Immature natural killer cell (primary cell): ENCODE measurements around the gene TP53TG5. TPM values are rescaled to one million over a fixed set of nuclear protein-coding genes. Genes with fewer than 3 reads are reported as not detected.
"Not testable (repeated sequence)": the region's sequence is repeated elsewhere in the genome, so short reads cannot be mapped to it uniquely, and the experiment has no call there.

ENCODE experiments used
- DNase-seq, 3 donors: peaks; one replicate each; pipeline ENCODE4 v3.0.0; 2022; ENCODE audit warnings: mixed read lengths in 1 of 3
- H3K27ac Mint-ChIP-seq, 6 donors: one replicate each; pipeline ENCODE4 v1.8.0; 2020; ENCODE audit warnings: mixed read lengths in 6 of 6, mild to moderate bottlenecking in 5 of 6, inconsistent platforms in 4 of 6, moderate library complexity in 3 of 6
- H3K27me3 Mint-ChIP-seq, 3 donors: one replicate each; pipeline ENCODE4 v1.8.0; 2020 to 2021; ENCODE audit warnings: low read depth in 3 of 3, mild to moderate bottlenecking in 3 of 3, mixed read lengths in 3 of 3, moderate library complexity in 3 of 3, inconsistent platforms in 1 of 3
- H3K36me3 Mint-ChIP-seq, 3 donors: one replicate each; pipeline ENCODE4 v1.8.0; 2020; ENCODE audit warnings: mixed read lengths in 3 of 3, inconsistent platforms in 2 of 3, mild to moderate bottlenecking in 2 of 3
- H3K4me1 Mint-ChIP-seq, 2 donors: one replicate each; pipeline ENCODE4 v1.8.0; 2020; ENCODE audit warnings: inconsistent platforms in 2 of 2, mild to moderate bottlenecking in 2 of 2, mixed read lengths in 2 of 2, moderate library complexity in 1 of 2
- H3K4me3 Mint-ChIP-seq, 5 donors: one replicate each; pipeline ENCODE4 v1.8.0; 2020; ENCODE audit warnings: mild to moderate bottlenecking in 5 of 5, mixed read lengths in 5 of 5, inconsistent platforms in 3 of 5, moderate library complexity in 3 of 5
- H3K9me3 Mint-ChIP-seq, 6 donors: one replicate each; pipeline ENCODE4 v1.8.0; 2020; ENCODE audit warnings: mild to moderate bottlenecking in 6 of 6, mixed read lengths in 6 of 6, inconsistent platforms in 4 of 6, moderate library complexity in 3 of 6
- polyA plus RNA-seq, 3 donors: library from polyadenylated mRNA; unstranded; fragments of 300-500 nt; fragmentation: Illumina TruSeq; gene quantifications; one replicate each; pipeline ENCODE4 v1.2.3, GENCODE V29; 2021

TP53TG5 gene
- polyA plus RNA-seq, 3 donors from 2014 or later: 0.09 to 0.22 TPM; not detected in 1

GRCh38 chr20:45355209-45356084 is 22.7 kb downstream of the TP53TG5 start:
- no peaks in the 10 kb centered on the region for H3K4me1 Mint-ChIP-seq
- H3K9me3 Mint-ChIP-seq: no peaks in the 10 kb centered on the region

DNA sequence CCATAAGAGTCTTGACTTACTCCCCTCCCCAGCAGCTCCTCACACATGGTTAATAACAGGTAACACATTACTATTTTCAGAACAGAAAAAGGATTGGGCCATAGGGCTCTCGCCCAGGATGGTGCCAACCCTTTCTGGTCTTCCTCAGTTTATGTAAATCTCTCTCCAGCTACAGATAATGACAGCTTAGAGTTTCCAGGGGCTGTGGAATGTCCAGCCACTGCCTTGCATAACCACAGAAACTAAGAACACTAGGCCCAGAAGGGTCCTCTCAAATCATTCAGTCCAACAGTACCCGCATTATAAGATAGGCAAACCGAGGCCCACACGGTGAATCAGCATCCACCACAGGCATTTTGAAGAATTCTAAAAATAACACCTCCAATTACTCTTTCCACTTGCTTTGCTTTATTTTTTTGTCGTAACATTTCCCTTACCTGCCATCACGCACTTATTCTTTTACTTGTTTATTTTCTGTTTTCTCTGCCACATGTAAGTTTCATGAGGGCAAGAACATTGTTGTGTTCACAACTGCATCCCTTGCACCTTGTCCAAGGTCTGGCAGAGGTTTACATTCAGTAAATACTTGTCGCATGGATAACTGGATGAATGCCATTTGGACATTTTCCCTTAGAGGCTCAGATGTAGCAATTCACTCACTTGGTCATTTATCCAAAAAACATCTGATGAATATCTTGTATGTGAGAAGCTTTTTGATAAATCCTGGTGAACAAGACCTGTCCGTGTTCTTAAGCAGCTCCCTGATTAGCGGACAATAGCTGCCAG is 23.5 kb downstream of the TP53TG5 start:
- Mint-ChIP-seq H3K4me1 (no peaks in the 10 kb centered on the region), H3K9me3 (no peaks in the 10 kb centered on the region), H3K36me3 (no peaks in the 10 kb centered on the region), H3K4me3 (no peak overlapping the region), H3K27ac (no peak overlapping the region), H3K27me3 (peaks cover 0 to 3% (median 0%) of the 10 kb centered on the region in 3 donors)
- no peak for DNase-seq

More at GRCh38 chr20:45355209-45356084, 22.7 kb downstream of the TP53TG5 start:
- H3K27me3 Mint-ChIP-seq: peaks cover 0 to 3% (median 0%) of the 10 kb centered on the region in 3 donors
- no peaks in the 10 kb centered on the region for H3K36me3 Mint-ChIP-seq
- no peak overlapping the region for H3K4me3 Mint-ChIP-seq
- DNase-seq: no peak
- no peak overlapping the region for H3K27ac Mint-ChIP-seq

DNA sequence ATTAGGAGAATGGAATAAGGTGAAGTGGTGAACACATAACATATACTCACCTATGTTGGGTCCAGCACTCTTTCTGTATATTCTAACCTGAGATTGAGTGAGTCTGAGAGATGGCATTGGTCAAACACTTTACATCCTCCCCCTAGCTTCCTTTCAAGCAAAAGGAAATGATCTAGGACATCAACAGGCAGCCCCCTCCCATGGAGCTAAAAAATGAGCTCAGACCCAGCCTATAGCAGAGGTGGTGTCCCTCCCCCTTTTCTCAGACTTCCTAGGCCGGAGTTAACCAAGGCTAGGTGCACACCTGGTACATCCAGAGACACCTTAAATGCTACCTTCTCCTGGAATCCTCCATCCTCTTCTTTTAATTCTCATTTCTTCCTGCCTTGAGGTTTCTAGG is 24.4 kb downstream of the TP53TG5 start:
- Mint-ChIP-seq H3K4me3 (no peak overlapping the region), H3K9me3 (no peaks in the 10 kb centered on the region), H3K4me1 (no peaks in the 10 kb centered on the region), H3K27ac (no peak overlapping the region), H3K27me3 (peaks cover 0 to 3% (median 0%) of the 10 kb centered on the region in 3 donors), H3K36me3 (no peaks in the 10 kb centered on the region)
- no peak for DNase-seq

- peaks cover 0 to 1% (median 0%) of the 10 kb centered on the region in 3 donors for H3K27me3 Mint-ChIP-seq
Measured at GRCh38 chr20:45352729-45353128, 25.4 kb downstream of the TP53TG5 start.

GRCh38 chr20:45350795-45351194 is 27.3 kb downstream of the TP53TG5 start:
- DNase-seq, H3K27me3 Mint-ChIP-seq, H3K36me3 Mint-ChIP-seq, H3K4me3 Mint-ChIP-seq, H3K27ac Mint-ChIP-seq, H3K9me3 Mint-ChIP-seq: not testable (repeated sequence)
- H3K4me1 Mint-ChIP-seq: peaks cover 8 to 14% of the 10 kb centered on the region in 2 donors

More at GRCh38 chr20:45352729-45353128, 25.4 kb downstream of the TP53TG5 start:
- peaks cover 1 to 2% of the 10 kb centered on the region in 2 donors for H3K4me1 Mint-ChIP-seq
- no peaks in the 10 kb centered on the region for H3K36me3 Mint-ChIP-seq
- no peak overlapping the region for H3K27ac Mint-ChIP-seq
- H3K4me3 Mint-ChIP-seq: no peak overlapping the region
- H3K9me3 Mint-ChIP-seq: no peaks in the 10 kb centered on the region
- DNase-seq: no peak

- H3K4me1 Mint-ChIP-seq: peaks cover 8 to 14% of the 10 kb centered on the region in 2 donors
- H3K4me3 Mint-ChIP-seq: no peak overlapping the region
- no peaks in the 10 kb centered on the region for H3K9me3 Mint-ChIP-seq
- H3K27ac Mint-ChIP-seq: no peak overlapping the region
- DNase-seq: no peak
- H3K36me3 Mint-ChIP-seq: no peaks in the 10 kb centered on the region
- H3K27me3 Mint-ChIP-seq: peaks cover 3 to 4% (median 3%) of the 10 kb centered on the region in 3 donors
Measured at GRCh38 chr20:45350217-45350616, 27.9 kb downstream of the TP53TG5 start.

- DNase-seq: peak; percentile 19 to 33 (median 26)
- no peaks in the 10 kb centered on the region for H3K9me3 Mint-ChIP-seq
- no peak within 1 kb of the TSS for H3K27ac Mint-ChIP-seq
- H3K4me3 Mint-ChIP-seq: peak within 1 kb of the TSS; percentile 53 to 73 (median 68)
- H3K27me3 Mint-ChIP-seq: peaks cover 3 to 5% (median 4%) of the 10 kb centered on the region in 3 donors
- peaks cover 8 to 14% of the 10 kb centered on the region in 2 donors for H3K4me1 Mint-ChIP-seq
- no peaks in the 10 kb centered on the region for H3K36me3 Mint-ChIP-seq
Measured at GRCh38 chr20:45347936-45348778, 30.0 kb downstream of the TP53TG5 start, which contains the start of gene SDC4. SDC4 (minus strand) TSS chr20:45348424; CDS start chr20:45348384, 40 bp downstream.

GRCh38 chr20:45347297-45347935 is 30.7 kb downstream of the TP53TG5 start:
- Mint-ChIP-seq H3K9me3 (no peaks in the 10 kb centered on the region), H3K27ac (no peak overlapping the region), H3K4me3 (peak overlapping the region; percentile 50 to 73 (median 68)), H3K36me3 (no peaks in the 10 kb centered on the region), H3K4me1 (peaks cover 8 to 14% of the 10 kb centered on the region in 2 donors), H3K27me3 (peaks cover 3 to 5% (median 4%) of the 10 kb centered on the region in 3 donors)
- DNase-seq: no peak

DNA sequence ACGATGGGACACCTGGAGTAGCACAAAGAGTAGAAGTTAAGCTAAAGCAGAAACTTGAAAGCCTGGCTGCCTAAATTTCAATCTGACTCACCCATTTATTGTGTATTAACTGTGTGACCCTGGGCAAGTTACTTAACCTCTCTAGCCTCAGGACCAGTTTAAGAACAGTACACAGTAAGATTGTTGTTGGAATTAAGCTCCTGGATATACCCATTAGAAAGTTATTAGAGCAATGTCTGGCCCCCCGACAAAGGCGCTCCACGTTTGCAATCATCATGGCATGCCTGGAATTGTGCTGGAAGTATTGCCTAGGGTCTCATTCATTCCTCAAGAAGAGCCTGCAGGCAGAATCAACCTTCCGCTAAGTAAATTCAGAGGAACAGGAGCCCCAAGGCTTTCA is 31.3 kb downstream of the TP53TG5 start:
- Mint-ChIP-seq H3K27ac (no peak overlapping the region), H3K36me3 (no peaks in the 10 kb centered on the region)

DNA sequence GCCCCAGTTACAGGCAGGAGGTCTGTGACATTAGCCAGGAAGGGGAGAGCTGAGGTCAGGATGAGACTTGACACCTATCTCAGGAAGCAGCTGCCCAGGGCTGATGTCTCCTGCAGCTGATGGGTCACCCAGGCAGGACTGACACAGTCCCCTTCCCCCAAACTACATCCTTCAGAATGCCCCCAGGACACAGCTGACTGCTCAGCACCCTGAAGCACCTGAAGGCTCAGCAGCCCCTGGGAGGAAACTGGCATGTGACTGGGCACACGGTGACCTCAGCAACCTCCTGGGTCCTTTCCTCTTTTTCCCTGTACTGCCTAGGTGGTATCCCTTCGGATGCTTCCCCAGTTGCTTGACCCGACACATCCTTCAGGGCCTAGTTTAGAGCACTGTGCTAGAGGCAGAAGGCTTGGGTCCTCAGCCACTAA is 31.8 kb downstream of the TP53TG5 start:
- Mint-ChIP-seq H3K36me3 (no peaks in the 10 kb centered on the region), H3K4me3 (peak overlapping the region in 1 of 5 donors; percentile 50), H3K9me3 (no peaks in the 10 kb centered on the region), H3K27ac (no peak overlapping the region), H3K4me1 (peaks cover 8 to 14% of the 10 kb centered on the region in 2 donors), H3K27me3 (peaks cover 3 to 5% (median 4%) of the 10 kb centered on the region in 3 donors)
- DNase-seq: no peak

More for the DNA sequence above, 31.3 kb downstream of the TP53TG5 start:
- H3K4me3 Mint-ChIP-seq: peak overlapping the region in 3 of 5 donors; percentile 5 to 73 (median 50)
- H3K9me3 Mint-ChIP-seq: no peaks in the 10 kb centered on the region
- H3K27me3 Mint-ChIP-seq: peaks cover 3 to 5% (median 4%) of the 10 kb centered on the region in 3 donors
- H3K4me1 Mint-ChIP-seq: peaks cover 8 to 14% of the 10 kb centered on the region in 2 donors
- DNase-seq: no peak

DNA sequence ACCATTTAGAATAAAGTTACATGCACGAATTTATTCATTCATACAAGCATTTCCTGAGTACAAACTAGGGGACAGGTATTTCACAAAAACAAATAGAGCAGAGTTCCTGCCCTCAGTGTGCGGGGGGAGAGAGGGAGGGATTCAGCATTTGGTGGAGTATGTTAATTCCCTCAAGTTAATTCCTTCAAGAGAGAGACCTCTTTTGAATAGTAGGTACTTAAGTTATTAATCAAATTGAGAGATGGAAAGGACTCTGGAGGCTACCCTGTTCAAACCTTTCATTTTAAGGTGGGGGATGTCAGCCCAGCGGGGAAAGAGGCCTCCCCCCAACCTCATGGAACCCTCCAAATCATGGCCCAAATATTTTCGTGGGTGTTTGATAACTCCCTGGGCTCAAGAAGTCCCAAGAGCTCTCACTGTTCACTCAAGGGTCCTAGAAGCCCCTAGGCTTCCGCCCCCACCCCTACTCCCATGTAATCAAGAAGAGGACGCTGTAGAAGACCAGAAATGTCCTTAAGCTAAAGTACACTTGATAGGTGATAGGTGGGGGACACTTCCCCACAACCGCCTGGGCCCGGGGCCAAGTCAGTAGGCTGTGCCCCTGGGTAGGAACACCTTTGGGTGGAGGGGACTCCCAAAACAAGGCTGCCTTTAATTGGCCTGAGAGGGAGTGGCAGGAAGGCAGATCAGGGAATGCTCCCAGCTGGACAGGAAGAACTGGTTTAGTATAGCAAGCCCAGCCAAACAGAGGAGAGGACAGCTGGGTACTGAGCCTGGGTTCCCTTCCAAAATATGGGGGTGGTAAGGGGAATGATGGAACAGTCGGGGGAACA is 32.8 kb downstream of the TP53TG5 start:
- no peak overlapping the region for H3K27ac Mint-ChIP-seq
- H3K27me3 Mint-ChIP-seq: peaks cover 3 to 5% (median 4%) of the 10 kb centered on the region in 3 donors
- H3K4me1 Mint-ChIP-seq: peaks cover 8 to 14% of the 10 kb centered on the region in 2 donors
- peak overlapping the region in 1 of 5 donors; percentile 40 for H3K4me3 Mint-ChIP-seq
- no peak for DNase-seq
- H3K36me3 Mint-ChIP-seq: no peaks in the 10 kb centered on the region
- no peaks in the 10 kb centered on the region for H3K9me3 Mint-ChIP-seq
